HG03159 (cell line): ENCODE measurements around the gene TNPO1.
"Not testable (repeated sequence)": the region's sequence is repeated elsewhere in the genome, so short reads cannot be mapped to it uniquely, and the experiment has no call there.

Experiments used
- ATAC-seq: cut with Tn5 transposase; IDR thresholded peaks from one replicate; pipeline ENCODE4 v1.9.1; 2021; ENCODE audit warnings: mild to moderate bottlenecking, moderate library complexity; ENCODE audit not compliant: unreplicated experiment

The TNPO1 gene

GRCh38 chr5:72925336-72926010, 109.0 kb downstream of the TNPO1 start:
- ATAC-seq, result no peak

DNA sequence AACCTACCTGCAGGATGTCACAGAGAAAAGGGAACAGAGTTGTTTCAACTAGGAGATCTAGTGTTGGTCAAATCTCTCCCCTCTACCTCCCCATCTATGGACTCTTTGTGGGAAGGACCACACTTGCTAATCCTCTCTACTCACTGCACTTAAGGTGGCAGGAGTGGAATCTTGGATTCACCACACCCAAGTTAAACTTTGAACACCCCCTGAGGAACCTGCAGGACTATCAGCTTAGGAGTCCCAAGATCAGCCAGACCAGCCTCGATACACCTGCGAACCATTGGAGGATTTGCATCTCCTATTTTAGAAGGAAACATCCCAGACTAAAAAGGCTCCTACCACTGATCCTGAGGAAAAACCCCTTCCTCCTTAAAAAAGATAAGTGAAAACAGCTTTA, 116.2 kb downstream of the TNPO1 start:
- ATAC-seq, result not testable (repeated sequence)

DNA sequence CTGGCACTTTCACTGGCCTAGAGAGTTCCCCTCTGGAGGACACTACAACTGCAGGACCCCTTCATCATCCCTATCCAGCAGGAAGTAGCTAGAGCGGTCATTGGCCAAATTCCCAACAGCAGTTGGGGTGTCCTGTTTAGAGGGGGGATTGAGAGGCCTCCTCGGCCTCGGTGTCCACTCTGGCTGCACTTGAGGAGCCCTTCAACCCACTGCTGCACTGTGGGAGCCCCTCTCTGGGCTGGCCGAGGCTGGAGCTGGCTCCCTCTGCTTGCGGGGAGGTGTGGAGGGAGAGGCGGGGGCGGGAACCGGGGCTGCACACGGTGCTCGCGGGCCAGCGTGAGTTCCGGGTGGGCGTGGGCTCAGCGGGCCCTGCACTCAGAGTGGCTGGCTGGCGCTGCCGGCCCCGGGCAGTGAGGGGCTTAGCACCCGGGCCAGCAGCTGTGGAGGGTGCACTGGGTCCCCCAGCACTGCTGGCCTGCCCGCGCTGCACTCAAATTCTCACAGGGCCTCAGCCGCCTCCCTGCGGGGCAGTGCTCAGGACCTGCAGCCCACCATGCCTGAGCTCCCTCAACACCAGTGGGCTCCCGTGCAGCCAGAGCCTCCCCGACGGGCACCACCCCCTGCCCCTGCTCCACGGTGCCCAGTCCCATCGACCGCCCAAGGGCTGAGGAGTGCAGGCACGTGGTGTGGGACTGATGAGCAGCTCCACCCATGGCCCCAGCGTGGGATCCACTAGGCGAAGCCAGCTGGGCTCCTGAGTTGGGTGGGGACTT, 118.7 kb downstream of the TNPO1 start:
- not testable (repeated sequence) for ATAC-seq

DNA sequence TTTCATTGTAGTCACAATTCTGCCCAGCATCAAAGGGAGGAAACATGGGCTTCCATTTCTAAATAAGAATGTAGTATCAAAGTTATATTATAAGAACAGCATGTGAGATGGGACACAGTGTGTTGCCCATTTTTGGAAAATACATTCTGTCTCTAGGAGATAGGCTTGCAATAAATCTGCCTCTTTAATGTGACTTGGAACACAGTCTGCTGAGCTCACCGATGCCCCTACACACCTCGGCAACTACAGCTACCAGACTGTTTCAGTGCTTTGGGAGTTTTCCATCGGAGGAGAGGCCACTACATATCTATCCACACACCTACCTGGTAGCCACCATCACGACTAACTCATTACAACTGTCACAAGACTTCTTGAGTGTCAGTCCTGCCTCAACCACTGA, 120.4 kb downstream of the TNPO1 start:
- no peak for ATAC-seq

DNA sequence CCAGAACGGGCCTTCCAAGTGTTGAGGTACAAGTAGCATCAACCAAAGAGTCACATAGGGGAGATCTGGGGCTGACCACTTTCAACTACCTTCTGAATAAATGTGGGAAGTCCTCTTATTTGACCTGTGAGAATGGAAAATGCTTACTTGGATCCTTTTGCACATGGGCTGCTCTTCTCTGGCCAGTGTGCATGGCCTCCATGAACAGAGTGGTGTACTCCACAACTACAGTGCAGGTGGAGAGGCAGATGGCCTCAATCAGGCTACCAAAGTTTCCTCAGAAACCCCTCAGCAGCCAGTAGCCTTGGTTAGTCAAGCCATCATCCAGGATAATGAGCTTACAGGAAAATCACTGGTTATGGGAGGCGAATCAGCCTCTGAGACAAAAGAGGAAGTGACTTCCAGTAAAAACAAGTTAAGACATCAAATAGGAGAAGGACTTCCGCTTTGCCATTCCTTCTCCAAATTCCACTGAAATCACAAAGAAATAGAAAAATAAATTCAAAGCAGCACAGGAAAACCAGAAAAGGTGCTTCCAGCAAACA, 121.1 kb downstream of the TNPO1 start:
- no peak for ATAC-seq

GRCh38 chr5:72938206-72938605, 121.7 kb downstream of the TNPO1 start:
- ATAC-seq, result no peak

GRCh38 chr5:72940082-72940481, 123.6 kb downstream of the TNPO1 start:
- ATAC-seq, result no peak

DNA sequence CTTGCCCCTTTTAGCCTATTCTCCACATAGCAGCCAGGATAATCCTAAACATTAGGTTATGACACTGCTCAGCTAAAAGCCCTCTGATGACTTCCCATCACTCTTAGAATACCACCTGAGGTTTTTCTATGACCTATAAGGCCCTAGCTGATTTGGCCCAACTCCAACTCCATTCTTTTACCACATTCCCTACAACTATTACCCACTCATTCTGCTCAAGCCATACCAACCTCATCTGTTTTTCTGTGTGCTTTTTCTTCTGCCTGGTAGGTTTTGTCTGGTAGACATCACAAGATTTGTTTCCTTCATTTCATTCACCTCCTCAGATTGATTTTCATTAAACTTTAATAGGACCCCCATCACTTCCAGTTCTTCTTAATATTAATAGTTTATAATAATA, 126.8 kb downstream of the TNPO1 start:
- no peak for ATAC-seq

GRCh38 chr5:72947498-72947897, 131.0 kb downstream of the TNPO1 start:
- ATAC-seq, result no peak

DNA sequence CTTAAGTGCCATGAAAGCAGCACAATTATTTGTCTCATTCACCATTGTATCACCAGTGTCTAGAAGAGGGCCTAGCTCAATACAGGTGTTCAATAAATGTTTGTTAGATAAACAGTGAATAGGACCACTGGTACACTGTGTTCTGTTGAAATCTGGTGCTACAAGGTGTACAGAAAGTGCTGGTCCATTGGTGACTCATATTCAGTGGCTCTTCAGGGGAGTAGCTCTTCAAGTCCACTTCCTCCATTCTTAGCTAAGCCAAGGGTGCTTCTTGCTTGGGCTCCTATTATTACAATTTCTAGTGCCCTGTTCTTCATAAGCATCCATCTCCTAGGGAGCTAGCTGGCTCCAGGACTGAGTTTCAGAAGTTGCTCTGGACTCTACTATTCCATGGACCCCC, 133.0 kb downstream of the TNPO1 start:
- ATAC-seq, result no peak

- ATAC-seq, result no peak
Observed at GRCh38 chr5:72951671-72952468, 135.4 kb downstream of the TNPO1 start.

GRCh38 chr5:72954389-72954788, 137.9 kb downstream of the TNPO1 start:
- no peak for ATAC-seq

DNA sequence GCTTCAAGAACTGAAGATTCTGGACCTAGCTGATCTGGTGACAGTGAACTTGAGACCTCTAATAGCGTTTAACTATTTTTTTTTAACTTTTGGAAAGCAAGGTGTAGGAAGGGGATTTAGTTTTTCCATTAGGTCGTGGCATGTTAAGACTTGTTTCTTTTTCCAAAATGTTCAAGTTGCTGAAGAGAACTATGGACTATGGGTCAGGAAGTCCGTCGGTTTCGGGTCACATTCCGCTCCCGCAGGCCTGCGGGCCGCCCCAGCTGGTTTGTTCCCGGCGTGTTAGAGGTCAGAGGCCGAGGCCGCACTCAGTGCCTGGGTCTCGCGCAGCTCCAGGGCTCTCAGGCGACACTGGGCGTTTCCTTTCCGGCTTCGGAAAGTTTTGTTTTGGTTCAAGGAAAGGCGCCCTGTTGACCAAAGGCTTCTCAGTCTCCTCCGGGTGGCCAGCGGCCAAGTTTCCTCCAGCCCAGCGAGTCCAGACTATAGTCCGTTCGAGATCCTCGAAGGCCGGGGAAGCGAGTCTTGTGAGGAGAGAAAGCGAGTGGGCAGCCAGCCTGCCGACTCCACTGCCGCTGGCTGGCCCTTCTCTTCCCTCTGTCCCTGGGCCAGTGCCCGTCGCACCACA, 138.8 kb downstream of the TNPO1 start:
- peak; percentile 43 for ATAC-seq

DNA sequence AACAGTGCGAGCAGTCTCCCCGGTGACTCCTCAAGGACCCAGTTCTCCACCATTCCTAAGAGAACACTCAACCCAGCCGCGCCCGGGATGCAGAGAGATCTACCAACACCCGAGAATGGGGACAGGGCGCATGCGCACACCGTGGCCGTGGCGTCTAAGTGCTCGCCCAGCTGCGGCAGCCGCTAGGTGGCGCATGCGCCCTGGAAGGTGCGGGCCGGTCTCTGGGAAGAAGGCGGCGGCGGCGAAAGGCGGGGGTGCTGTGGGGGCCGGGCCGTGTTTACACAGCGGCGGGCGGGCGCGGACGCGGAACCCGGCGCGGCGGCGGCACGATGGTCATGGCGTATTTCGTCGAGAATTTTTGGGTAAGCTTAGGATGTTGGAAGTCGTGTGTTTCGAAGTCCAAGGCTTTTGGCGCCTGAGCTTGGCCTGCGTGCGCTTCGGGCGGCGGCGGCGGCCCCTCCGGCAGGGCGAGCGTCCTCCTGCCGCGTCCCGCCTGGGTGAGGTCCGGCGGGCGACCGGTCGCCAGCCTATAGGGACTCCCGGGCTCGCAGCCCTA, 139.4 kb downstream of the TNPO1 start, which contains the start of gene FCHO2:
FCHO2 (plus strand) TSS at position 274 of the 556 bp plus-strand sequence; CDS start at position 330, 56 bp downstream.
- peak; percentile 93 for ATAC-seq

- ATAC-seq, result peak; percentile 30
Observed at GRCh38 chr5:72956324-72957140, 140.1 kb downstream of the TNPO1 start.

DNA sequence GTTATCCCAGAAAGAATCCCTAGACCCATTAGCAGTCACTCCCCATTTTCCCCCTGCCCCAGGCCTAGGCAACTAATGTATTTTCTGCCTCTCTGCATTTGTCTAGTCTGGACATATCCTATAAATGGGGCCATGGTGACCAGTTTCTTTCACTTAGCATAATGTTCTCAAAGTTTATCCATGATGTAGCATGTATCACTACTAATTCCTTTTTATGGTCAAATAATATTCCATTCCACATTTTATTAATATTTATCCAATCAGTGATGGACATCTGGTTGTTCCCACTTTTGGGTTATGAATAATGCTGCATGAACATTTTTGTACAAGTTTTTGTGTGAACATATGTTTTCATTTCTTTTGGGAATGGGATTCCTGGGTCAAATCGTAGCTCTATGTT, 140.9 kb downstream of the TNPO1 start:
- no peak for ATAC-seq

DNA sequence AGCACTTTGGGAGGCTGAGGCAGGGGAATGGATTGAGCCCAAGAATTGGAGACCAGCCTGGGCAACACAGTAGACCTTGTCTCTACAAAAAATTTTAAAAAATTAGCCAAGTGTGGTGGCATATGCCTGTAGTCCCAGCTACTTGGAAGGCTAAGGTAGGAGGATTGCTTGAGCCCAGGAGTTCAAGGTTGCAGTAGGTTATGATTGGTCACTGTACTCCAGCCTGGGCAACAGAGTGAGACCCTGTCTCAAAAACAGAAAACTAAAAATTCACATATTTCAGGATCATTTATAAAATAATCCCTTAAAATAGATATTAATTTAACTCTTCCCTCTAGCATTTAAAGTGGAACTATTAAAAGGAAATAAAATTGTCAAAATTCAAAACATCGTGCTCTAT, 142.8 kb downstream of the TNPO1 start:
- ATAC-seq, result no peak
